GM21825 (cell line): ENCODE data around the gene THBS4.
"Not testable (repeated sequence)": the region's sequence is repeated elsewhere in the genome, so short reads cannot be mapped to it uniquely, and the experiment has no call there.

ENCODE experiments used
- ATAC-seq: cut with Tn5 transposase; IDR thresholded peaks from one replicate; pipeline ENCODE4 v1.9.1; 2021; ENCODE audit warnings: mild to moderate bottlenecking, moderate library complexity; ENCODE audit not compliant: unreplicated experiment

Gene THBS4

DNA sequence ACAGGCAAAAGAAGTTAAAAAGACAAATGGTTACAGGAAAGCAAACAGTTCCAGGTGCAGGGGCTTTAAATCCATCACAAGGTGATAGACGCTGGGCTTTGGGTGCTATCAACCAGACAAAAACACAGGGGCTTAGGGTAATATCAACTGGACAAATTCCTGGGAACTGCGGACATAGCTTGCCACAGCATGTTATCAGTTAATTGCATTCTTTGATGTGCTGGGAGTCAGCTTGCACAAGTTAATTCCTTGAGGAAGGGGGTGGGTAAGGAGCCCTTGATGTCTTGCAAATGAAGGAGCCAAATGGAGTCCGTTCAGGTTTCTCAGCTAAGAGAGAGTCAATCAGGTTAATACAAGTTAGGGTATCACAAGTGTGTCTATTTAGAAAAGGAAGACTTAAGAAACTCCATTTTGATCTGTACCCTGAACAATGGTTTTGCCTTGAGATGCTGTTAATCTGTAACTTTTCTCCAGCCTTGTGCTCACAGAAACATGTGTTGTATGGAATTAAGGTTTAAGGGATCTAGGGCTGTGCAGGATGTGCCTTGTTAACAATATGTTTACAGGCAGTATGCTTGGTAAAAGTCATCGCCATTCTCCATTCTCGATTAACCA lies 76.3 kb downstream of the THBS4 start:
- not testable (repeated sequence) for ATAC-seq

GRCh38 chr5:80114860-80115259 lies 79.7 kb downstream of the THBS4 start:
- no peak for ATAC-seq

- ATAC-seq = no peak
Observed at GRCh38 chr5:80116000-80116399, 80.9 kb downstream of the THBS4 start.

- no peak for ATAC-seq
Observed at GRCh38 chr5:80116465-80116864, 81.3 kb downstream of the THBS4 start.

DNA sequence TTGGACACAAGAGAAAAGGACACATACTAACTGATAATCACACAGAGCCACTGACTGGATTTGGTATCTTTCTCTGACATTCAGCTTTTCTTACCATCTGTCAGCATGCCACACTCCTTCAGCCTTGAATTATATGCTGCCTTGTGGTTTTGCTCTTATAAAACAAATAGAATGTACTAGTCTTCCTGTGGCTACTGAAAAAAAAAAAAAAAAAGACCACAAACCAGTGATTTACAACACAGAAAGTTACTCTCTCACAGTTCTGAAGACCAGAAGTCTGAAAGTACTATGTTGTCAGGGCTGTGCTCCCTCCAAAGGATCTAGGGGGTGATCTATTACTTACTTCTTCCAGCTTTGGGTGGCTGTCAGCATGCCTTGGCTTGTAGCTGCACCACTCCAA lies 82.3 kb downstream of the THBS4 start:
- ATAC-seq = no peak

DNA sequence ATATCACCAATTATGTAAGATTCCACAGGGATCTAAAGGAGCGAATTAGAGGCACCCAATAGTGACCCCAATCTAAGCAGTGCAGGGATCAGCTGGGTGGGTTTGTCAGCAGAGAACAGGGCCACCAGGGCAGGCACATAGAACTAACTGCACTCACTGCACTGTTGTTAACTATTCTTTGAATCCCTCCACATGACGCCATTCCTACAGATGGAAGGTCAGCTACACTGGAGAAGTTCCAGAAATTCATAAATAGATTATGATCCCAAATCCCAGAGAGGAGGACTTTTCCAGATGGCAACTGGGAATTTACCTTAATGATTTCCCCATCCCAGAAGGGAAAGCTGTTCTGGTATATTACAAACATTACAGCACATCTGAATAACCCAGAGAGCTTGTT lies 84.2 kb downstream of the THBS4 start:
- no peak for ATAC-seq

GRCh38 chr5:80122579-80122978 lies 87.4 kb downstream of the THBS4 start:
- no peak for ATAC-seq

DNA sequence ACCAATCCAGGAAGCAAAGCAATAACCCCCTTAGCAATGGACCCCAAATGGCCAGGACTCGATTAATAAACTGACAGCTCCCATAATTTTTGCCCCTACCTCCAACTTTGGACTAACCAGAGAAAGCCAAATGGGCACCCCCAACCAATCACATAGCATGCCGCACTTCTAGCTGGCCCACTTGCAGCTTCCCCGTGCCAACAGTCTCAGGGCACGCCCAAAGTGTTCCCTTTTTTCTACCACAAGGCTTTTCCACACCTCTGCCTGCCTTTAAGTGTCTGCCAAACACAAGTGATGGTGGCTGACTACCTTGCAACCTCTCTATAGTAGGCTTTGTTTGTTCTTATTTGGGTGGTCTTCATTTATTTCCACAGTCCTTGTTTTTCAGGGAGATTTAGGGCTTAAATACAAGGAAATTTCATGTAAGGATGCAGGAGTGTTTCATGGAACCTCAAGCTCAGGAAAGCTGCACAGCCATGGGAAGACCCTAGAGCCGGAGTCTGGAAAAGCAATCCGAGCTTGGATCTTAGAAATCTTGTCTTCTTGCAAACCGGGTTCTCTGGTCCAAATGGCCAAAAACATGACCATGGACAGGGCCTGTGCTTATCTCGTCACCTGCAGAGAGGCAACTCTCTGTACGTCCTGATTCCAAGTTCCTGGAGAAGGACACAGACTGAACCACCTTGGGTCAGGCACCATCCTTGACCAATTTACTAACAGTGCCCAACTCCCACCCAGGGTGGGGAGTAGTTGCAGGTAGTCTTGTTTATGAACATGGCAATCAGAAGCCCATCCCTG lies 89.2 kb downstream of the THBS4 start:
- ATAC-seq = no peak

GRCh38 chr5:80125022-80125961 lies 90.1 kb downstream of the THBS4 start:
- peak; percentile 79 for ATAC-seq

- peak; percentile 61 for ATAC-seq
Observed at GRCh38 chr5:80125962-80126480, 90.9 kb downstream of the THBS4 start.

DNA sequence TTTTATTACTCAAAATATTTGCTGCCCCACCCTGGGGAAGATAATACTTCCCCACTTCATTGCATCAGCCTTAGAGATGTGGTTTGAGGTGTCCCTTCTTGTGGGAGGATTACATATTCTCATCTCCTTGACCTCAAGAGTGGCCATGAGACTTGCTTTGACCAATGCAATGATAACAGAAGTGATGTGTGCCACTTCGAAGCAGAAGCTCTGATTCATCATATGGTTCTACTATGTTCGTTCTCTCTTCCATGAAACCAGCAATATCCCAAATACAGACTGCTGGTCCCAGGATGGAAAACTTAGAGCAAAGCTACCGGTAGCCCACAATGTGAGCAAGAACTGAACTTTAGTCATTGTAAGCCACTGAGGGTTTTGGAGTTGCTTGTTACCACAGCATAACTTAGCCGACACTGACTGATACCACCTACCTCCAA lies 92.0 kb downstream of the THBS4 start:
- no peak for ATAC-seq

- ATAC-seq = no peak
Observed at GRCh38 chr5:80128141-80128540, 93.0 kb downstream of the THBS4 start.

GRCh38 chr5:80129146-80129545 lies 94.0 kb downstream of the THBS4 start:
- ATAC-seq = no peak
